Measurements from ENCODE around the gene SURF2. TPM values are rescaled to one million over a fixed set of nuclear protein-coding genes. Genes with fewer than 3 reads are reported as not detected.

SURF2 gene
- total and polyA plus RNA-seq, 2 experiments from 2014 or later = 38.2 to 38.3 TPM

- no peaks in the 10 kb centered on the region for H3K36me3 ChIP-seq
- DNase-seq (ENCODE audit: low read depth in 1 of 2, low spot score in 1 of 2) = no peak
- no peaks in the 10 kb centered on the region for H3K9me3 ChIP-seq (ENCODE audit: low read depth)
- H3K27me3 ChIP-seq = no peaks in the 10 kb centered on the region
- H3K27ac ChIP-seq = no peak overlapping the region
- H3K4me1 ChIP-seq (ENCODE audit: low read depth) = no peaks in the 10 kb centered on the region
- H3K4me3 ChIP-seq = no peak overlapping the region
- no peak for TF ChIP-seq CTCF (IDR thresholded peaks at IDR 0.05; ENCODE audit: low read depth, low read length)
Measured at GRCh38 chr9:133380734-133381133, 24.4 kb downstream of the SURF2 start.

GRCh38 chr9:133382507-133383141 lies 26.3 kb downstream of the SURF2 start:
- Histone ChIP-seq H3K4me3 (no peak overlapping the region), H3K36me3 (no peaks in the 10 kb centered on the region), H3K27me3 (no peaks in the 10 kb centered on the region), H3K27ac (no peak overlapping the region), H3K4me1 (ENCODE audit: low read depth) (no peaks in the 10 kb centered on the region), H3K9me3 (ENCODE audit: low read depth) (no peaks in the 10 kb centered on the region)
- no peak for DNase-seq (ENCODE audit: low read depth in 1 of 2, low spot score in 1 of 2)
- TF ChIP-seq CTCF (IDR thresholded peaks at IDR 0.05; ENCODE audit: low read depth, low read length) = no peak

GRCh38 chr9:133383438-133383837 lies 27.1 kb downstream of the SURF2 start:
- Histone ChIP-seq H3K27ac (no peak overlapping the region), H3K4me1 (ENCODE audit: low read depth) (no peaks in the 10 kb centered on the region), H3K9me3 (ENCODE audit: low read depth) (no peaks in the 10 kb centered on the region), H3K4me3 (no peak overlapping the region), H3K27me3 (no peaks in the 10 kb centered on the region), H3K36me3 (no peaks in the 10 kb centered on the region)
- no peak for TF ChIP-seq CTCF (IDR thresholded peaks at IDR 0.05; ENCODE audit: low read depth, low read length)
- DNase-seq (ENCODE audit: low read depth in 1 of 2, low spot score in 1 of 2) = no peak

GRCh38 chr9:133384736-133385321 lies 28.5 kb downstream of the SURF2 start:
- no peak for TF ChIP-seq CTCF (IDR thresholded peaks at IDR 0.05; ENCODE audit: low read depth, low read length)
- Histone ChIP-seq H3K9me3 (ENCODE audit: low read depth) (no peaks in the 10 kb centered on the region), H3K36me3 (no peaks in the 10 kb centered on the region), H3K4me3 (no peak overlapping the region), H3K4me1 (ENCODE audit: low read depth) (no peaks in the 10 kb centered on the region), H3K27ac (no peak overlapping the region), H3K27me3 (no peaks in the 10 kb centered on the region)
- no peak for DNase-seq (ENCODE audit: low read depth in 1 of 2, low spot score in 1 of 2)

GRCh38 chr9:133385452-133385851 lies 29.1 kb downstream of the SURF2 start:
- Histone ChIP-seq H3K4me1 (ENCODE audit: low read depth) (no peaks in the 10 kb centered on the region), H3K27ac (no peak overlapping the region)
- DNase-seq (ENCODE audit: low read depth in 1 of 2, low spot score in 1 of 2) = no peak

More at GRCh38 chr9:133385452-133385851, 29.1 kb downstream of the SURF2 start:
- H3K4me3 ChIP-seq = no peak overlapping the region
- TF ChIP-seq CTCF (IDR thresholded peaks at IDR 0.05; ENCODE audit: low read depth, low read length) = no peak
- H3K27me3 ChIP-seq = no peaks in the 10 kb centered on the region
- no peaks in the 10 kb centered on the region for H3K9me3 ChIP-seq (ENCODE audit: low read depth)
- H3K36me3 ChIP-seq = no peaks in the 10 kb centered on the region
